Uterus (tissue), 4 donors: ENCODE measurements around the gene ZNF423. TPM values are rescaled to one million over a fixed set of nuclear protein-coding genes. Genes with fewer than 3 reads are reported as not detected.

ENCODE experiments used
- DNase-seq, 2 donors: peaks; one replicate each; pipeline ENCODE4 v3.0.0-alpha.2; 2019 to 2020
- H3K27ac ChIP-seq, 2 donors: fragments of 200-600 bp; sonication (generic); 1 replicate in 1 of 2; 2 replicates in 1 of 2; pipeline ENCODE4 v1.5.1; 2016 to 2018
- H3K27me3 ChIP-seq, 2 donors: fragments of 200-600 bp; sonication (generic); one replicate each; pipeline ENCODE4 v1.5.1; 2018 to 2019; ENCODE audit warnings: control low read depth in 1 of 2
- H3K36me3 ChIP-seq, 2 donors: fragments of 200-600 bp; sonication (generic); one replicate each; pipeline ENCODE4 v1.5.1; 2019; ENCODE audit warnings: control low read depth in 1 of 2
- H3K4me1 ChIP-seq, 2 donors: fragments of 200-600 bp; sonication (generic); one replicate each; pipeline ENCODE4 v1.5.1; 2018 to 2019; ENCODE audit warnings: control low read depth in 1 of 2
- H3K4me3 ChIP-seq, 2 donors: fragments of 200-600 bp; sonication (generic); 1 replicate in 1 of 2; 2 replicates in 1 of 2; pipeline ENCODE4 v1.5.1; 2018 to 2019; ENCODE audit warnings: mild to moderate bottlenecking in 1 of 2
- H3K9me3 ChIP-seq, 2 donors: fragments of 200-600 bp; sonication (generic); one replicate each; pipeline ENCODE4 v1.5.1; 2019; ENCODE audit warnings: control low read depth in 1 of 2
- POLR2A ChIP-seq, 2 donors: fragments of 450-650 bp; IDR thresholded peaks; one replicate each; pipeline ENCODE4 v1.6.1; 2016; ENCODE audit warnings: antibody characterized with exemption in 2 of 2, mild to moderate bottlenecking in 1 of 2, moderate library complexity in 1 of 2
- intact Hi-C: fragments of 100-400 bp; cut with DNase I; formaldehyde crosslinking; loops from one replicate; pipeline ENCODE4 v1.15.1; 2023; ENCODE audit warnings: low total_unique reads
- total RNA-seq, 4 donors: library from RNA; depleted of rRNA in 3 of 4; stranded (reverse); fragments of >200 nt in 3 of 4; gene quantifications; one replicate each; pipeline versions ENCODE4 v1.1.0 to v1.2.4, GENCODE V29; 2014 to 2023
- TF ChIP-seq, protein P1 (sequence below), 4 experiments: fragments of 200-600 bp in 2 of 4; fragments of 450-650 bp in 2 of 4; sonication (generic) in 2 of 4; IDR thresholded peaks; one replicate each; pipeline ENCODE4 v1.5.1; 2016 to 2019; ENCODE audit warnings: antibody characterized with exemption in 4 of 4, mild to moderate bottlenecking in 2 of 4, moderate library complexity in 1 of 4
- donor health status: DM: yes; HTN: yes; CAD: no.

Gene ZNF423
- total RNA-seq, 4 donors from 2014 or later, result 7.1 to 33.5 (median 14.7) TPM

GRCh38 chr16:49712106-49712505, 143.8 kb downstream of the ZNF423 start:
- no peak overlapping the region for H3K4me3 ChIP-seq
- no peak for TF ChIP-seq POLR2A (IDR thresholded peaks at IDR 0.05)
- TF ChIP-seq, protein P1, sequence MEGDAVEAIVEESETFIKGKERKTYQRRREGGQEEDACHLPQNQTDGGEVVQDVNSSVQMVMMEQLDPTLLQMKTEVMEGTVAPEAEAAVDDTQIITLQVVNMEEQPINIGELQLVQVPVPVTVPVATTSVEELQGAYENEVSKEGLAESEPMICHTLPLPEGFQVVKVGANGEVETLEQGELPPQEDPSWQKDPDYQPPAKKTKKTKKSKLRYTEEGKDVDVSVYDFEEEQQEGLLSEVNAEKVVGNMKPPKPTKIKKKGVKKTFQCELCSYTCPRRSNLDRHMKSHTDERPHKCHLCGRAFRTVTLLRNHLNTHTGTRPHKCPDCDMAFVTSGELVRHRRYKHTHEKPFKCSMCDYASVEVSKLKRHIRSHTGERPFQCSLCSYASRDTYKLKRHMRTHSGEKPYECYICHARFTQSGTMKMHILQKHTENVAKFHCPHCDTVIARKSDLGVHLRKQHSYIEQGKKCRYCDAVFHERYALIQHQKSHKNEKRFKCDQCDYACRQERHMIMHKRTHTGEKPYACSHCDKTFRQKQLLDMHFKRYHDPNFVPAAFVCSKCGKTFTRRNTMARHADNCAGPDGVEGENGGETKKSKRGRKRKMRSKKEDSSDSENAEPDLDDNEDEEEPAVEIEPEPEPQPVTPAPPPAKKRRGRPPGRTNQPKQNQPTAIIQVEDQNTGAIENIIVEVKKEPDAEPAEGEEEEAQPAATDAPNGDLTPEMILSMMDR (IDR thresholded peaks at IDR 0.05), result no peak
- no peaks in the 10 kb centered on the region for H3K9me3 ChIP-seq
- no peaks in the 10 kb centered on the region for H3K4me1 ChIP-seq
- no peaks in the 10 kb centered on the region for H3K27me3 ChIP-seq
- no peaks in the 10 kb centered on the region for H3K36me3 ChIP-seq
- intact Hi-C loops, result no loop called here
- no peak overlapping the region for H3K27ac ChIP-seq
- no peak for DNase-seq

GRCh38 chr16:49709057-49709456, 146.9 kb downstream of the ZNF423 start:
- Histone ChIP-seq H3K4me1 (no peaks in the 10 kb centered on the region), H3K4me3 (no peak overlapping the region)

GRCh38 chr16:49708491-49708890, 147.4 kb downstream of the ZNF423 start:
- Histone ChIP-seq H3K9me3 (no peaks in the 10 kb centered on the region), H3K4me3 (no peak overlapping the region), H3K4me1 (no peaks in the 10 kb centered on the region), H3K27me3 (no peaks in the 10 kb centered on the region), H3K27ac (no peak overlapping the region), H3K36me3 (no peaks in the 10 kb centered on the region)
- intact Hi-C loops, result no loop called here
- DNase-seq, result no peak
- no peak for TF ChIP-seq POLR2A (IDR thresholded peaks at IDR 0.05)
- TF ChIP-seq, protein P1 (IDR thresholded peaks at IDR 0.05), result no peak

More at GRCh38 chr16:49709057-49709456, 146.9 kb downstream of the ZNF423 start:
- no peaks in the 10 kb centered on the region for H3K27me3 ChIP-seq
- H3K36me3 ChIP-seq, result no peaks in the 10 kb centered on the region
- intact Hi-C loops, result no loop called here
- TF ChIP-seq, protein P1 (IDR thresholded peaks at IDR 0.05), result no peak
- no peak for TF ChIP-seq POLR2A (IDR thresholded peaks at IDR 0.05)
- no peak overlapping the region for H3K27ac ChIP-seq
- DNase-seq, result no peak
- H3K9me3 ChIP-seq, result no peaks in the 10 kb centered on the region

DNA sequence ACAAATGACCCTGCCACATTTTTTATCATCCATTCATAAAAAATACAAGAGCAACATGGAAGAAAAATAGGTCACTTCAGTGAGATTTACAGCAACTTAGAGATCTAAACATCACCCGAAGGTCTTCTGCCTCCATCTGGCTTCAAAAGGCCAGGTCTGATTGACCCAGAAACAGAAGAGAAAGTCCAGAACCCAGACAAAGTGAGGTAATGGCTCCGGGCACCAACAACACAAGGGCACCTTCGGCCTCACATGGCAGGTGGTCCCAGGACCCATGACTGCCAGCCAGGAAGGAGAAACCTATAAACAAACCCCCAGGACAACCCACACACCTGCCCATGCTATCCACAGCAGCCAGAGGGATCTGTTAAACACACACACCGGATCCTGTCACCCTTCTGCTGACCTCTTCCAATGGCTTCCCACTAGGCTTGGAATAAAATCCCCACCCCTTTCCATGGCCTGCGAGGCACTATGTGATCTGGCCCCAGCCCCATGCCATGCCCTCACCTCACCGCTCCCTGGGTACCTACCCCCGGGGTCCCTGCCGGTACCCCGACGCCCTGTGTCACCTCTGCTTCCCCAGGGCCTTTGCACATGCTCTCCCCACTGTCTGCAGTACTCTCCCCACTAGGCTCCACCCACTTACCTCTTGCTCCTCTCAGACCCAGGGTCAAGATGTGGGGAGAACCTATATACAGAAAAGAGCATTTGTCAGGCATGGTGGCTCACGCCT, 149.1 kb downstream of the ZNF423 start:
- Histone ChIP-seq H3K27me3 (no peaks in the 10 kb centered on the region), H3K27ac (no peak overlapping the region), H3K9me3 (no peaks in the 10 kb centered on the region), H3K4me3 (no peak overlapping the region), H3K4me1 (peaks cover 0 to 9% of the 10 kb centered on the region in 2 donors), H3K36me3 (no peaks in the 10 kb centered on the region)
- DNase-seq, result no peak
- no peak for TF ChIP-seq POLR2A (IDR thresholded peaks at IDR 0.05)
- TF ChIP-seq, protein P1 (IDR thresholded peaks at IDR 0.05), result no peak
- intact Hi-C loops, result no loop called here

DNA sequence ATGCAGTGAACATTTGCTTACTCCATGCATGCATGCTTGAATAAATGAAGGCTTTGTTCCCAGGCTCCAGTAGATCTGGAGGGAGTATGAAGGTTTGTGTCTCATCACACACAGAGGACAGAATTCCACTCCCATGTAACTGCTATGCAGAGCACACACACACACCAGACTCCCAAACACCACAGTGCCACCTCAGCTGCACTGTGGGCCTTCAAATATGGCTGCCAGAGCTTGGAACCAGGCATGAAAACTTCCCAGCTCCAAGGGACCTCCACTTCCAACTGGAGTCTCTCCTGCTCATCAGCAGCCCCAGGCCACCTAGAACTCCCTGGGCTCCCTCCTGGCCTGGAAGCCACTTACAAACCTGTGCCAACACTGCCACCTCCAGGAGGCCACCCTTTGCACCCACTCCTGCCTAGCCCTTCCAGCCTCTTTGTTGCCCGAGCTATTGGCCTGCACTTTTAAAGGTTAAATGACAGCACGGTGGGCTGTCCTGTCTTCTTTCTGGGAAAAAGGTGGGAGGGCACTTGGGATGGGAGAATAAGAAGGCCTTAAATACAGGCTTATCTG, 151.2 kb downstream of the ZNF423 start:
- Histone ChIP-seq H3K27me3 (no peaks in the 10 kb centered on the region), H3K4me1 (peaks cover 5 to 18% of the 10 kb centered on the region in 2 donors), H3K4me3 (no peak overlapping the region), H3K27ac (no peak overlapping the region), H3K36me3 (no peaks in the 10 kb centered on the region), H3K9me3 (no peaks in the 10 kb centered on the region)
- DNase-seq, result no peak
- intact Hi-C loops, result no loop called here
- TF ChIP-seq, protein P1 (IDR thresholded peaks at IDR 0.05), result no peak
- no peak for TF ChIP-seq POLR2A (IDR thresholded peaks at IDR 0.05)
